ENCODE results near the gene PRF1.

PRF1 gene

GRCh38 chr10:70576803-70577517 is 25.6 kb downstream of the PRF1 start:
- DNase-seq (ENCODE audit: low read depth) = no peak

- DNase-seq (ENCODE audit: low read depth) = no peak
Observed at GRCh38 chr10:70575874-70576802, 26.4 kb downstream of the PRF1 start.

- DNase-seq (ENCODE audit: low read depth) = no peak
Observed at GRCh38 chr10:70575486-70575873, 27.1 kb downstream of the PRF1 start.

- DNase-seq (ENCODE audit: low read depth) = no peak
Observed at GRCh38 chr10:70573599-70574506, 28.7 kb downstream of the PRF1 start.

- DNase-seq (ENCODE audit: low read depth) = no peak
Observed at GRCh38 chr10:70571636-70572439, 30.7 kb downstream of the PRF1 start.

- DNase-seq (ENCODE audit: low read depth) = no peak
Observed at GRCh38 chr10:70571236-70571635, 31.3 kb downstream of the PRF1 start.

- no peak for DNase-seq (ENCODE audit: low read depth)
Observed at GRCh38 chr10:70568781-70569495, 33.6 kb downstream of the PRF1 start.

GRCh38 chr10:70568113-70568512 is 34.4 kb downstream of the PRF1 start:
- no peak for DNase-seq (ENCODE audit: low read depth)

GRCh38 chr10:70567603-70568002 is 34.9 kb downstream of the PRF1 start:
- DNase-seq (ENCODE audit: low read depth) = no peak

- DNase-seq (ENCODE audit: low read depth) = no peak
Observed at GRCh38 chr10:70566515-70567290, 35.8 kb downstream of the PRF1 start.

- DNase-seq (ENCODE audit: low read depth) = no peak
Observed at GRCh38 chr10:70565556-70566514, 36.7 kb downstream of the PRF1 start.

GRCh38 chr10:70564901-70565351 is 37.6 kb downstream of the PRF1 start:
- DNase-seq (ENCODE audit: low read depth) = no peak

- no peak for DNase-seq (ENCODE audit: low read depth)
Observed at GRCh38 chr10:70564113-70564725, 38.3 kb downstream of the PRF1 start.

GRCh38 chr10:70563230-70563629 is 39.3 kb downstream of the PRF1 start:
- DNase-seq (ENCODE audit: low read depth) = no peak

GRCh38 chr10:70562036-70562755 is 40.3 kb downstream of the PRF1 start:
- no peak for DNase-seq (ENCODE audit: low read depth)

GRCh38 chr10:70561558-70561957 is 41.0 kb downstream of the PRF1 start:
- no peak for DNase-seq (ENCODE audit: low read depth)

- no peak for DNase-seq (ENCODE audit: low read depth)
Observed at GRCh38 chr10:70561070-70561469, 41.5 kb downstream of the PRF1 start.

Measured in stimulated activated CD4-positive, alpha-beta T cell treated with anti-CD3 and anti-CD28 coated beads, Interleukin-2, amount 100 ng/mL, for 4 hours (primary cell).